Measurements from ENCODE around the gene SEL1L3.

SEL1L3 gene

GRCh38 chr4:25795566-25796454 lies 67.0 kb downstream of the SEL1L3 start:
- no peak for DNase-seq (ENCODE audit: low read depth in 1 of 2, low spot score in 1 of 2)

- no peak for DNase-seq (ENCODE audit: low read depth in 1 of 2, low spot score in 1 of 2)
Observed at GRCh38 chr4:25795091-25795490, 67.7 kb downstream of the SEL1L3 start.

GRCh38 chr4:25792876-25793275 lies 69.9 kb downstream of the SEL1L3 start:
- DNase-seq (ENCODE audit: low read depth in 1 of 2, low spot score in 1 of 2): no peak

- no peak for DNase-seq (ENCODE audit: low read depth in 1 of 2, low spot score in 1 of 2)
Observed at GRCh38 chr4:25792200-25792791, 70.5 kb downstream of the SEL1L3 start.

GRCh38 chr4:25790024-25790423 lies 72.8 kb downstream of the SEL1L3 start:
- no peak for DNase-seq (ENCODE audit: low read depth in 1 of 2, low spot score in 1 of 2)

- no peak for DNase-seq (ENCODE audit: low read depth in 1 of 2, low spot score in 1 of 2)
Observed at GRCh38 chr4:25788703-25789238, 74.0 kb downstream of the SEL1L3 start.

- DNase-seq (ENCODE audit: low read depth in 1 of 2, low spot score in 1 of 2): no peak
Observed at GRCh38 chr4:25786497-25787065, 76.2 kb downstream of the SEL1L3 start.

- DNase-seq (ENCODE audit: low read depth in 1 of 2, low spot score in 1 of 2): no peak
Observed at GRCh38 chr4:25783943-25784342, 78.8 kb downstream of the SEL1L3 start.

GRCh38 chr4:25783126-25783525 lies 79.7 kb downstream of the SEL1L3 start:
- DNase-seq (ENCODE audit: low read depth in 1 of 2, low spot score in 1 of 2): no peak

- DNase-seq (ENCODE audit: low read depth in 1 of 2, low spot score in 1 of 2): no peak
Observed at GRCh38 chr4:25782482-25782881, 80.3 kb downstream of the SEL1L3 start.

- no peak for DNase-seq (ENCODE audit: low read depth in 1 of 2, low spot score in 1 of 2)
Observed at GRCh38 chr4:25779021-25779420, 83.8 kb downstream of the SEL1L3 start.

- DNase-seq (ENCODE audit: low read depth in 1 of 2, low spot score in 1 of 2): no peak
Observed at GRCh38 chr4:25776795-25777194, 86.0 kb downstream of the SEL1L3 start.

- DNase-seq (ENCODE audit: low read depth in 1 of 2, low spot score in 1 of 2): no peak
Observed at GRCh38 chr4:25775166-25775565, 87.6 kb downstream of the SEL1L3 start.

GRCh38 chr4:25773358-25773757 lies 89.4 kb downstream of the SEL1L3 start:
- DNase-seq (ENCODE audit: low read depth in 1 of 2, low spot score in 1 of 2): no peak

GRCh38 chr4:25771672-25772071 lies 91.1 kb downstream of the SEL1L3 start:
- DNase-seq (ENCODE audit: low read depth in 1 of 2, low spot score in 1 of 2): no peak

GRCh38 chr4:25770847-25771246 lies 91.9 kb downstream of the SEL1L3 start:
- DNase-seq (ENCODE audit: low read depth in 1 of 2, low spot score in 1 of 2): no peak

GRCh38 chr4:25769251-25769650 lies 93.5 kb downstream of the SEL1L3 start:
- DNase-seq (ENCODE audit: low read depth in 1 of 2, low spot score in 1 of 2): no peak

- no peak for DNase-seq (ENCODE audit: low read depth in 1 of 2, low spot score in 1 of 2)
Observed at GRCh38 chr4:25767877-25768725, 94.7 kb downstream of the SEL1L3 start.

GRCh38 chr4:25760518-25761157 lies 102.2 kb downstream of the SEL1L3 start:
- no peak for DNase-seq (ENCODE audit: low read depth in 1 of 2, low spot score in 1 of 2)

- DNase-seq (ENCODE audit: low read depth in 1 of 2, low spot score in 1 of 2): no peak
Observed at GRCh38 chr4:25760048-25760447, 102.7 kb downstream of the SEL1L3 start.

- DNase-seq (ENCODE audit: low read depth in 1 of 2, low spot score in 1 of 2): no peak
Observed at GRCh38 chr4:25759101-25759500, 103.7 kb downstream of the SEL1L3 start.
